IMR-90 (cell line): ENCODE data around the gene CLASP1.

Experiments
- BHLHE40 ChIP-seq: fragments of 150-350 bp; IDR thresholded peaks from 2 replicates; pipeline ENCODE4 v1.6.1; 2016; ENCODE audit warnings: mild to moderate bottlenecking, low read depth, low read length
- CEBPB ChIP-seq: IDR thresholded peaks from 2 replicates; pipeline ENCODE4 v1.6.1; 2012; ENCODE audit warnings: low read depth, low read length, improper control_type of control experiment
- CTCF ChIP-seq: conservative IDR thresholded peaks from 2 replicates; pipeline ENCODE4 v1.5.1; 2012; ENCODE audit warnings: mild to moderate bottlenecking, low read depth, low read length, improper control_type of control experiment
- ELK1 ChIP-seq: fragments of 150-350 bp; IDR thresholded peaks from 2 replicates; pipeline ENCODE4 v1.6.1; 2016; ENCODE audit warnings: low read depth, mild to moderate bottlenecking, low read length, moderate library complexity, borderline replicate concordance
- MAZ ChIP-seq: IDR thresholded peaks from 2 replicates; pipeline ENCODE4 v1.6.1; 2012; ENCODE audit warnings: low read depth, mild to moderate bottlenecking, low read length, improper control_type of control experiment, moderate library complexity, borderline replicate concordance
- MXI1 ChIP-seq: IDR thresholded peaks from 2 replicates; pipeline ENCODE4 v1.6.1; 2012; ENCODE audit warnings: low read depth, mild to moderate bottlenecking, low read length, moderate library complexity, borderline replicate concordance
- POLR2A ChIP-seq: IDR thresholded peaks from 2 replicates; pipeline ENCODE4 v1.6.1; 2012; ENCODE audit warnings: mild to moderate bottlenecking, low read depth, low read length
- RAD21 ChIP-seq: IDR thresholded peaks from 2 replicates; pipeline ENCODE4 v1.6.1; 2012; ENCODE audit warnings: low read length, improper control_type of control experiment
- RFX5 ChIP-seq: IDR thresholded peaks from 2 replicates; pipeline ENCODE4 v1.8.0; 2012; ENCODE audit warnings: low read depth, mild to moderate bottlenecking, low read length, moderate library complexity
- USF2 ChIP-seq: fragments of 150-350 bp; IDR thresholded peaks from 2 replicates; pipeline ENCODE4 v1.6.1; 2017; ENCODE audit warnings: mild to moderate bottlenecking, antibody characterized with exemption, low read length, low read depth

- TF ChIP-seq CTCF (no peak), RFX5 (no peak), CEBPB (no peak), ELK1 (no peak), MXI1 (no peak), USF2 (no peak), BHLHE40 (no peak), POLR2A (no peak), RAD21 (no peak), MAZ (no peak)
Measured at GRCh38 chr2:121583555-121583954, 65.7 kb downstream of the CLASP1 start.
